CD4-positive, alpha-beta T cell treated with Interleukin-4 for 1 hour (primary cell): ENCODE results near the gene PTCHD4.

ENCODE experiments used
- DNase-seq, 2 donors: peaks; one replicate each; pipeline ENCODE4 v3.0.0-alpha.2; 2020 to 2022

Gene PTCHD4

GRCh38 chr6:48099713-48100587 lies 11.0 kb downstream of the PTCHD4 start:
- DNase-seq, result no peak

GRCh38 chr6:48098923-48099322 lies 12.1 kb downstream of the PTCHD4 start:
- no peak for DNase-seq

GRCh38 chr6:48092550-48093217 lies 18.3 kb downstream of the PTCHD4 start:
- DNase-seq, result no peak

- no peak for DNase-seq
These were observed 20.5 kb downstream of the PTCHD4 start for GRCh38 chr6:48090546-48090945.

- DNase-seq, result no peak
These were observed 23.5 kb downstream of the PTCHD4 start for GRCh38 chr6:48087448-48087847.

- DNase-seq, result no peak
These were observed 24.8 kb downstream of the PTCHD4 start for GRCh38 chr6:48086187-48086586.

- DNase-seq, result no peak
These were observed 25.8 kb downstream of the PTCHD4 start for GRCh38 chr6:48085131-48085741.

GRCh38 chr6:48084201-48084600 lies 26.8 kb downstream of the PTCHD4 start:
- DNase-seq, result no peak

- DNase-seq, result no peak
These were observed 30.6 kb downstream of the PTCHD4 start for GRCh38 chr6:48080227-48081009.

GRCh38 chr6:48078120-48078519 lies 32.9 kb downstream of the PTCHD4 start:
- no peak for DNase-seq

GRCh38 chr6:48075181-48075580 lies 35.8 kb downstream of the PTCHD4 start:
- no peak for DNase-seq

GRCh38 chr6:48073976-48074767 lies 36.8 kb downstream of the PTCHD4 start:
- DNase-seq, result no peak

- DNase-seq, result no peak
These were observed 39.2 kb downstream of the PTCHD4 start for GRCh38 chr6:48071833-48072232.

- DNase-seq, result no peak
These were observed 41.7 kb downstream of the PTCHD4 start for GRCh38 chr6:48069280-48069679.

GRCh38 chr6:48068278-48069251 lies 42.4 kb downstream of the PTCHD4 start:
- DNase-seq, result no peak

GRCh38 chr6:48067886-48068277 lies 43.1 kb downstream of the PTCHD4 start:
- no peak for DNase-seq

GRCh38 chr6:48067148-48067712 lies 43.8 kb downstream of the PTCHD4 start:
- DNase-seq, result no peak

GRCh38 chr6:48061265-48061990 lies 49.6 kb downstream of the PTCHD4 start:
- DNase-seq, result no peak
